HG02943 (cell line): ENCODE measurements around the gene TMEM61.
"Not testable (repeated sequence)": the region's sequence is repeated elsewhere in the genome, so short reads cannot be mapped to it uniquely, and the experiment has no call there.

Experiments used
- ATAC-seq: cut with Tn5 transposase; IDR thresholded peaks from one replicate; pipeline ENCODE4 v1.9.1; 2021; ENCODE audit warnings: mild to moderate bottlenecking, low read depth, moderate library complexity; ENCODE audit not compliant: unreplicated experiment

Gene TMEM61

GRCh38 chr1:54980528-54981241 lies at the start of gene TMEM61:
Gene TMEM61 (plus strand): TSS chr1:54980628. CDS start chr1:54981066, 438 bp downstream.
- no peak for ATAC-seq

- no peak for ATAC-seq
These were observed 49.1 kb upstream of the TMEM61 start for GRCh38 chr1:54931275-54931840.

- ATAC-seq: not testable (repeated sequence)
These were observed 46.3 kb upstream of the TMEM61 start for GRCh38 chr1:54934081-54934480.

GRCh38 chr1:54934869-54935268 lies 45.6 kb upstream of the TMEM61 start:
- ATAC-seq: no peak

- ATAC-seq: no peak
These were observed 43.6 kb upstream of the TMEM61 start for GRCh38 chr1:54936791-54937190.

- no peak for ATAC-seq
These were observed 43.0 kb upstream of the TMEM61 start for GRCh38 chr1:54937469-54937868.

GRCh38 chr1:54938955-54939354 lies 41.5 kb upstream of the TMEM61 start:
- ATAC-seq: not testable (repeated sequence)

- no peak for ATAC-seq
These were observed 40.4 kb upstream of the TMEM61 start for GRCh38 chr1:54940042-54940441.

- no peak for ATAC-seq
These were observed 37.5 kb upstream of the TMEM61 start for GRCh38 chr1:54942976-54943375.

- ATAC-seq: no peak
These were observed 35.6 kb upstream of the TMEM61 start for GRCh38 chr1:54944610-54945392.

- no peak for ATAC-seq
These were observed 35.0 kb upstream of the TMEM61 start for GRCh38 chr1:54945393-54945936.

GRCh38 chr1:54947540-54947939 lies 32.9 kb upstream of the TMEM61 start:
- no peak for ATAC-seq

GRCh38 chr1:54949053-54949452 lies 31.4 kb upstream of the TMEM61 start:
- ATAC-seq: no peak

- ATAC-seq: no peak
These were observed 30.4 kb upstream of the TMEM61 start for GRCh38 chr1:54950006-54950368.

GRCh38 chr1:54950369-54951163 lies 29.9 kb upstream of the TMEM61 start:
- ATAC-seq: no peak

GRCh38 chr1:54951810-54952226 lies 28.6 kb upstream of the TMEM61 start:
- no peak for ATAC-seq

GRCh38 chr1:54952950-54953718 lies 27.3 kb upstream of the TMEM61 start:
- ATAC-seq: no peak

GRCh38 chr1:54953846-54954245 lies 26.6 kb upstream of the TMEM61 start:
- ATAC-seq: no peak

GRCh38 chr1:54955359-54955758 lies 25.1 kb upstream of the TMEM61 start:
- no peak for ATAC-seq

- ATAC-seq: no peak
These were observed 23.7 kb upstream of the TMEM61 start for GRCh38 chr1:54956726-54957125.
